BE2C (cell line): ENCODE results near the gene EXOC1.

Source experiments
- DNase-seq: peaks from one replicate; pipeline ENCODE4 v3.0.0-alpha.2; 2020
- H3K27me3 ChIP-seq: fragments of 250-450 bp; sonication (Bioruptor Pico); 2 replicates; pipeline ENCODE4 v1.5.1; 2020; ENCODE audit warnings: mild to moderate bottlenecking
- H3K36me3 ChIP-seq: fragments of 250-450 bp; sonication (Bioruptor Pico); 2 replicates; pipeline ENCODE4 v1.5.1; 2020; ENCODE audit warnings: mild to moderate bottlenecking
- H3K4me1 ChIP-seq: fragments of 250-450 bp; sonication (Bioruptor Pico); 2 replicates; pipeline ENCODE4 v1.5.1; 2020
- H3K4me3 ChIP-seq: 2 replicates; pipeline ENCODE4 v1.5.1; 2011; ENCODE audit warnings: low read depth, low read length
- H3K9me3 ChIP-seq: fragments of 250-450 bp; sonication (Bioruptor Pico); 2 replicates; pipeline ENCODE4 v1.5.1; 2020
- TF ChIP-seq, protein P1 (sequence below): IDR thresholded peaks from 2 replicates; pipeline ENCODE4 v1.5.1; 2012; ENCODE audit warnings: mild to moderate bottlenecking, low read depth, low read length

The EXOC1 gene

DNA sequence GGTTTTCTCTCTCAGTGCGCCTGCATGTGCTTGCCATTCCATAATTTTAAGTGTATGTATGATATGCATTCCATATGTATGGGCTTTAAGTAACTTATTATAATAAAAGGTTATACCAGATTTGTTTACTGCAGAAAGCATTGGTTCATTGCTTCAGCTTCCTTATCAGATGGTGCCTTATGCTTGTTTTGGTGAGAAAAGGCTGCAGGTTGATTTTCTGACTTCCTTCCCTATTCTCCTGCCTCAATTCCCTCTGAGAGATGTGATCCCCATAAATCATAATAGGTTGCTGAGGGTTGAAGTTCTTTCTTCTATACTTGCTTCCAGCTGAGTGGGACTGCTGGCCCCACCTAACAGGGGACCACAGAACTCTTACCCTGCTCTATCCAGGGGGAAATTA is 85.0 kb downstream of the EXOC1 start:
- TF ChIP-seq, protein P1, sequence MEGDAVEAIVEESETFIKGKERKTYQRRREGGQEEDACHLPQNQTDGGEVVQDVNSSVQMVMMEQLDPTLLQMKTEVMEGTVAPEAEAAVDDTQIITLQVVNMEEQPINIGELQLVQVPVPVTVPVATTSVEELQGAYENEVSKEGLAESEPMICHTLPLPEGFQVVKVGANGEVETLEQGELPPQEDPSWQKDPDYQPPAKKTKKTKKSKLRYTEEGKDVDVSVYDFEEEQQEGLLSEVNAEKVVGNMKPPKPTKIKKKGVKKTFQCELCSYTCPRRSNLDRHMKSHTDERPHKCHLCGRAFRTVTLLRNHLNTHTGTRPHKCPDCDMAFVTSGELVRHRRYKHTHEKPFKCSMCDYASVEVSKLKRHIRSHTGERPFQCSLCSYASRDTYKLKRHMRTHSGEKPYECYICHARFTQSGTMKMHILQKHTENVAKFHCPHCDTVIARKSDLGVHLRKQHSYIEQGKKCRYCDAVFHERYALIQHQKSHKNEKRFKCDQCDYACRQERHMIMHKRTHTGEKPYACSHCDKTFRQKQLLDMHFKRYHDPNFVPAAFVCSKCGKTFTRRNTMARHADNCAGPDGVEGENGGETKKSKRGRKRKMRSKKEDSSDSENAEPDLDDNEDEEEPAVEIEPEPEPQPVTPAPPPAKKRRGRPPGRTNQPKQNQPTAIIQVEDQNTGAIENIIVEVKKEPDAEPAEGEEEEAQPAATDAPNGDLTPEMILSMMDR = no peak
- H3K27me3 ChIP-seq = no peaks in the 10 kb centered on the region
- no peak for DNase-seq
- no peaks in the 10 kb centered on the region for H3K36me3 ChIP-seq
- no peaks in the 10 kb centered on the region for H3K4me1 ChIP-seq
- peaks cover 3% of the 10 kb centered on the region; the same call in 1 of the 2 replicates for H3K9me3 ChIP-seq
- H3K4me3 ChIP-seq = no peak overlapping the region

DNA sequence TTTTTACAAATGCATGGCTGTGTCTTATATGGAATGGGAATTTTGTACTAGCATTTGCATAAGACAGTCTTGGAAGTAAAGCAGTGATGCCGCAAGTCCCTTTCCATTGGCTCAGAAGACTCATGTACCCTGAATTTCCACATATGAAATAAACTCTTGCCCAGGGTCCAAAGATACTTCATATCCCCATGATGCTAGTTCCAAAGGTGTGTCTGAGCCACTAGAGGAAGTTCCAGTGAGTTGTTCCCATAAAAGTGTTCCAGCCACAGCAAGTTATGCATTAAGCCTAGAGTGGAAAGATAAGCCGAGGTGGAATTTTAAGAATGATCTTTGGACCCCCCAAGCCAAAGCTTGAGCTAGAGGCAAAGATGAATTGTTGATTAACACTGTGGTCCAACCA is 86.0 kb downstream of the EXOC1 start:
- DNase-seq = no peak
- TF ChIP-seq, protein P1 = no peak
- Histone ChIP-seq H3K27me3 (no peaks in the 10 kb centered on the region), H3K4me3 (no peak overlapping the region), H3K9me3 (peaks cover 3% of the 10 kb centered on the region; the same call in 1 of the 2 replicates), H3K4me1 (no peaks in the 10 kb centered on the region), H3K36me3 (no peaks in the 10 kb centered on the region)

DNA sequence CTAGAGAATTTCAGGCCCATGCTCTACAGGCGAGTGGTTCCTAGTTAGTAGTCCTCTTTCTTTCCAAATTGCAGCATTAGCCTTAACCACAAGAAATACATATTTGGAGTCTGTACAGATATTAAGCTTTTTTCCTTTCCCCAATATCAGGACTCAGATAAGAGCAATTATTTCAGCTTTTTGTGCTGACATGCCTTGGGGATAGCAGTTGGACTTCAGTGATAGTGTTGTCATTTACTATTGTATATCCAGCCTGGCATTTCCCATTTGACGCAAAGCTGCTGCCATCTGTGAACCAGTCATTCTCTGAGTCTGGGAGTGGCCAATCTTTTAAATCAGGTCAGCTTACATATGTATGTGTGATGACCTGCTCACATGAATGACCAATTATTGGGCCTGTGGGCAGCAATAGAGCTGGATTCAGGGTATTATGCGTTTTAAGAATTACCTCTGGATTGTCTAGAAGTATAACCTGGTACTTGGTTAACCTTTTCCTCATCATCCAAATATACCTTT is 88.5 kb downstream of the EXOC1 start:
- H3K4me1 ChIP-seq = no peaks in the 10 kb centered on the region
- H3K27me3 ChIP-seq = no peaks in the 10 kb centered on the region
- H3K4me3 ChIP-seq = no peak overlapping the region
- H3K9me3 ChIP-seq = peaks cover 3% of the 10 kb centered on the region; the same call in 1 of the 2 replicates
- DNase-seq = no peak
- TF ChIP-seq, protein P1 = no peak
- H3K36me3 ChIP-seq = no peaks in the 10 kb centered on the region

DNA sequence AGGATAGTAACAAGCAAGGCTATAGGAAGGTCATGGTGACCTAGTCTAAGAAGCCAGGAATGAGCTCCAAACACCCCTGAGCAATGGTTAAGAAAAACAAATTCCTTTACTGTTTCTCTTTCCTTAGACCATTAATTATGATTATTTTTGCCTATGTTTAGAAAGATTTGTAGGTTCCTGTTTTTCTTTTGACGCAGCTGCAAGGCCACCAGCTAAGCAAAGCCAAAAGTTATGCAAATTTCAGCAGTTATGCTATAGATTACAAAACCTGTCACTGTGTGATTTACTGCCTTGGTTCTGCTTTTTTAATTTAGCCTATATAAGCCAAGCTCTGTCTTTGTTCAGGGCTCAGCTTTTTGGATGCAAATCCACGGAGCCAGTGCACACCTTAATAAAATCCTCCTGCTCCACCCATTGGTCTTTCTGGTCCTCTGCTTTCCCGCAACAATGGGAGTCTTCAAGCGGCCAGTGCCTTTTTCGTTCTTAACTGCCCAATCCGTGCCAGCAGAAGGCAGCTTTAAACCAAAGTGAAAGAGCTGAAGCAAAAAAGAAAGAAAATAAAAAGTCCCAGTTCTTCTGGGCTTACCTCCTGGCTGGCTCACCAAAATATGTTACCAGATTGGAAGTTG is 93.9 kb downstream of the EXOC1 start:
- H3K9me3 ChIP-seq = no peaks in the 10 kb centered on the region
- TF ChIP-seq, protein P1 = no peak
- H3K27me3 ChIP-seq = no peaks in the 10 kb centered on the region
- H3K36me3 ChIP-seq = peaks cover under 1% of the 10 kb centered on the region
- no peak overlapping the region for H3K4me3 ChIP-seq
- no peak for DNase-seq
- H3K4me1 ChIP-seq = no peaks in the 10 kb centered on the region; the same call in 1 of the 2 replicates

DNA sequence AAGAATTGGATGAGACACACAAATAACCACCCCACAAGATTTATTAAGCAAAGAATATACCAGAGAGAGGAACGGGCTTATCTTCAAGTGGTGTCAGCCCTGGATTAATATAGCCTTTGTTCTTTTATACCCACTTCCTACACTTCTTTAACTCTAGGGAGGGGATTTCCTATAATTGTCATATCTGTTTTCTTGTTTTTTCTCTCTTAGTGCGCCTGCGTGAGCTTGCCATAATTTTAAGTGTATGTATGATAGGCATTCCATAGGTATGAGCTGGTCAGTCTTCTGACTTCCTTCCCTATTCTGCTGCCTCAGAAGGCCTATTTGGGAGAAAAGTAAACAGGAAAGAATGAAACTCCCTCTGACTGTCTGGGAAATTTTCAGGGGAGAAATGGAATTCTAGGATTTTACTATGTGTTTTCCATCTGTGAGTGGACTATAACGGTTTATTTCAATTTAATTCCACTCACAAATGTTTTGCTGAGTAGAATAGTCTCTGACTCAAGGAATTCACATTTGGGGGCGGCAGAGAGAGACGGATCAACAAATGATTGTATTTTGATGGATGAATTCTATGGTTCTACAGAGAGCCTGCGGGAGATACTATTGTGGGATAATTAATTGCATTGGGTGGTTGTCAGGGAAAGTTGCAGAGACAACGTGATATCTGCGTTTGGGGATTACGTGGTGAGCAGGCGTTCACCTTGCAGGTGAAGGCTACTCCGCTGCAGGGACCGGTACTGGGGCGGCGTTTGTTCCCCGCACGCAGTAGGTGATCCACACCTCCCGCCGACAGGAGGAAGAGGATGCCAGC is 94.7 kb downstream of the EXOC1 start:
- Histone ChIP-seq H3K36me3 (peaks cover 7% of the 10 kb centered on the region), H3K4me3 (peak overlapping the region; percentile 86), H3K4me1 (no peaks in the 10 kb centered on the region; the same call in 1 of the 2 replicates), H3K9me3 (no peaks in the 10 kb centered on the region), H3K27me3 (no peaks in the 10 kb centered on the region)
- TF ChIP-seq, protein P1 = no peak
- no peak for DNase-seq
